ENCODE data around the gene CMSS1. TPM values are rescaled to one million over a fixed set of nuclear protein-coding genes. Genes with fewer than 3 reads are reported as not detected.

The CMSS1 gene
- polyA plus RNA-seq, 1 of the 3 experiments (the other 2 are of a cell fraction): 9.1 TPM

GRCh38 chr3:99845999-99846398 is 28.3 kb downstream of the CMSS1 start:
- POLR2A ChIA-PET: no interaction called here
- TF ChIP-seq FOSL2 (IDR thresholded peaks at IDR 0.05; ENCODE audit: borderline replicate concordance, low read depth): no peak
- TF ChIP-seq TAF1 (IDR thresholded peaks at IDR 0.05; ENCODE audit: borderline replicate concordance, low read depth, low read length): no peak
- no peak for TF ChIP-seq NFIC (IDR thresholded peaks at IDR 0.05; ENCODE audit: borderline replicate concordance)
- TF ChIP-seq ZBTB33 (IDR thresholded peaks at IDR 0.05; ENCODE audit: borderline replicate concordance, low read depth): no peak
- TF ChIP-seq ELF1 (IDR thresholded peaks at IDR 0.05): no peak
- no peak for TF ChIP-seq IRF3 (IDR thresholded peaks at IDR 0.05; ENCODE audit: low read depth, low read length)
- no peak for TF ChIP-seq GATA2 (CRISPR knock-in tag; IDR thresholded peaks at IDR 0.05)
- no peak for TF ChIP-seq POLR2AphosphoS5 (IDR thresholded peaks at IDR 0.05; ENCODE audit: low read depth, low read length)
- TF ChIP-seq FOXJ3 (CRISPR knock-in tag; IDR thresholded peaks at IDR 0.05): no peak
- no peak for TF ChIP-seq MAX (IDR thresholded peaks at IDR 0.05; ENCODE audit: low read depth)
- no peak for TF ChIP-seq RAD21 (IDR thresholded peaks at IDR 0.05; ENCODE audit: low read length)
- TF ChIP-seq EZH2phosphoT487 (IDR thresholded peaks at IDR 0.05; ENCODE audit: borderline replicate concordance, low read depth): no peak
- TF ChIP-seq YY1 (IDR thresholded peaks at IDR 0.05; ENCODE audit: low read depth): no peak
- no peak for TF ChIP-seq EP300 (IDR thresholded peaks at IDR 0.05; ENCODE audit: borderline replicate concordance in 1 of 2, low read depth in 1 of 2, low read length in 1 of 2)
- H3K4me2 ChIP-seq: no peak overlapping the region

More at GRCh38 chr3:99845999-99846398, 28.3 kb downstream of the CMSS1 start:
- peaks cover 15% of the 10 kb centered on the region for H3F3A ChIP-seq (replicated peaks; ENCODE audit: insufficient read depth)
- no peak for DNase-seq
- H3K27ac ChIP-seq (ENCODE audit: low read depth in 2 of 2, low read length in 1 of 2): no peak overlapping the region
- peaks cover 43% of the 10 kb centered on the region; the same call in 1 of the 2 replicates for H3K79me2 ChIP-seq (ENCODE audit: insufficient read depth)
- H4K20me1 ChIP-seq (ENCODE audit: insufficient read depth): no peaks in the 10 kb centered on the region
- CTCF ChIA-PET: interaction anchor here (0.9 to 2.2 kb wide), 6 partner anchors 12 to 408 kb away, joined by 3 to 9 read pairs (median 6); no protein-coding TSS in a partner anchor
- no peak overlapping the region for H3K9ac ChIP-seq
- H3K4me1 ChIP-seq (ENCODE audit: control insufficient read depth in 1 of 2, insufficient read depth in 2 of 2, low read depth in 1 of 2, low read length in 1 of 2): peaks cover 4 to 7% of the 10 kb centered on the region in 2 experiments; a peak in 2 of 4 replicates
- WGBS (ENCODE audit: low lambda C conversion rate): 91% methylated on average over 2 of the region's 2 CpGs
- H2AFZ ChIP-seq (ENCODE audit: low read depth): no peak overlapping the region
- H3K27me3 ChIP-seq (ENCODE audit: insufficient read depth): no peaks in the 10 kb centered on the region
- H3K36me3 ChIP-seq (replicated peaks in 1 of 2; ENCODE audit: control insufficient read depth in 1 of 2, insufficient read depth in 2 of 2, low read length in 1 of 2): peaks cover 19 to 34% of the 10 kb centered on the region in 2 experiments
- no peak overlapping the region for H3K4me3 ChIP-seq (ENCODE audit: low read depth in 2 of 2, low read length in 1 of 2)
- no peaks in the 10 kb centered on the region for H3K9me3 ChIP-seq
- H3K9me2 ChIP-seq: no peaks in the 10 kb centered on the region

Data from SK-N-SH (cell line).